ENCODE results near the gene VSX2.
"Not testable (repeated sequence)": the region's sequence is repeated elsewhere in the genome, so short reads cannot be mapped to it uniquely, and the experiment has no call there.

Gene VSX2

DNA sequence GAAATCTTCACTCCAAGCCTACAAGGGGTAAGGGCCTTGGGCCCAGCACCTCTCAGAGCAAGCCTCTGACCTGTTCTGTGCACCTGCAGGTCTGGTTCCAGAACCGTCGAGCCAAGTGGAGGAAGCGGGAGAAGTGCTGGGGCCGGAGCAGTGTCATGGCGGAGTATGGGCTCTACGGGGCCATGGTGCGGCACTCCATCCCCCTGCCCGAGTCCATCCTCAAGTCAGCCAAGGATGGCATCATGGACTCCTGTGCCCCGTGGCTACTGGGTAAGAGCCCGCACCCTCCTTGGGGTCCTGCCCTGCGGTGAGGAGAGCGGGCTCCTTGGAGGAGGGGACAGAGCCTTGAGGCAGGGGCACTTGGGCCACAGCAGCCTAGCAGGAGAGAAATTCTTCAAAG, 20.3 kb downstream of the VSX2 start:
- no peak for DNase-seq (ENCODE audit: low read depth in 2 of 2)

DNA sequence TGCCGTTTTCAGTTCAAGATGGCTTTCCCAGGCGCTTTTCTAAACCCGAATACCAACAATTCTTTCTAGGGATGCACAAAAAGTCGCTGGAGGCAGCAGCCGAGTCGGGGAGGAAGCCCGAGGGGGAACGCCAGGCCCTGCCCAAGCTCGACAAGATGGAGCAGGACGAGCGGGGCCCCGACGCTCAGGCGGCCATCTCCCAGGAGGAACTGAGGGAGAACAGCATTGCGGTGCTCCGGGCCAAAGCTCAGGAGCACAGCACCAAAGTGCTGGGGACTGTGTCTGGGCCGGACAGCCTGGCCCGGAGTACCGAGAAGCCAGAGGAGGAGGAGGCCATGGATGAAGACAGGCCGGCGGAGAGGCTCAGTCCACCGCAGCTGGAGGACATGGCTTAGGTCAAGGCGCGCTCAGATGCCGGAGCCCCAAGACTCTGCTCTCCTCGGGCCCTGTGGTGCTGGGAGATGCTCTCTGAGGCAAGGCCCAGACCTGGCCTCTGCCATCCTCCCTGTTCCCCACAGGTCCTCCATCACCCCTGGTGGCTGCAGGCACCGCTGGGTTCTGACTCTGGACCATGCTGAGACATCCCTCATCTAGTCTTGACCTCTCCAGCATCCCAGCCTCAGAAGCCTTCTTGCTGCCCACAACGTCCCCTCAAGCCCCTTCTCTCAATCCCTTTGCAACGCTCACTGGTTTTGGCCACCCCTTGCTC, 21.4 kb downstream of the VSX2 start:
- no peak for DNase-seq (ENCODE audit: low read depth in 2 of 2)

DNA sequence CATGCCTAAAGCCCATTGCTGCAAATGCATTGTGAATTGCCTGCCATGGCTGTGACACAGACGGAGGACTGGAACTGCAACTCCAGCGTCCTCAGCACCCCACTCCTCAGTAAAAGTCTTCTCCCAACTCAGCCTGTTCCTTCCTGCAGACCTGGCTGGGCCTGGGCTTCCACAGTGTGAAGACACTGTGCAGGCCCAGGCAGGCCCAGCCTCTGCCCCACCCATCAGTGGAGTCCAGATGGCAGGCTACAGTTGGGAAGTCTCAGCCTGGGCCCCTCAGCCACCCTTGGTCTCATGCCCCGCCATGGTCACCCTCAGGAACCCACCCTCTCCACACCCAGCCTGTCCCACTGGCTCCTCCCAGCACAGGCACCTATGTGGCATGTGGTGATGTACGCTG, 22.0 kb downstream of the VSX2 start:
- no peak for DNase-seq (ENCODE audit: low read depth in 2 of 2)

GRCh38 chr14:74262076-74262475, 22.8 kb downstream of the VSX2 start:
- DNase-seq (ENCODE audit: low read depth in 2 of 2): no peak

DNA sequence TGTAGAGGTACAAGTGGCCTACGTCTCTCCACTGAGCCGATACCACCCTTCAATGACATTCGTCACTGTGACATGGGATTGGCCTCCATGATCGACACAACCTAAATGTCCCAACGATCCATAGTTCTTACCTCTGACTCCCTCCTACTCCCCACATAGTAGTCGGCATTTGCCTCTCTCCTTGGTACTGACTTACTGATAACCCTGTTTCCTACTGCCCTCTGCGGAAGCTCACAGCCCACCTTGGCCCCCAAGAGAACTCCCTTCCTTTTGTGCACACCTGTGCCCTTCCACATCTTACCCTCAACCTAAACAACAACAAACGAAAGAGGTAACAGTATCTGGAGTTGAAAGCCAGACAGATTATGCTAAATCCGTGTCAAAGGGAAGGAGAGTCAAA, 23.9 kb downstream of the VSX2 start:
- DNase-seq (ENCODE audit: low read depth in 2 of 2): no peak

DNA sequence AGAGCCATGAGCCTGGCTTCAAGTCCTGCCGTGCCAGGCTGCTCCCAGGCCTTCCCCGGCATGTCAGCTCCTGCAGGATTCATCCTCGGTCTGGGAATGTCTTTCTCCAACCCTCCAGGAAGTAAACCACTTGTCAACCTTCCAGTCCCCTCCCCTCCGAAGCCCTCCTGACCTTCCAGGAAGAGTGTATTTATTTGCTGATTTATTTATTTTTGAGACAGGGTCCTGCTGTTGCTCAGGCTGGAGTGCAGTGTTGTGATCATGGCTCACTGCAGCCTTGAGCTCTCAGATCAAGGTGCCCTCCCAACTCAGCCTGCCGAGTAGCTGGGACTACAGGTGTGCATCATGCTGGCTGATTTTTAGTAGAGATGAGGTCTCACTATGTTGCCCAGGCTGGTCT, 24.7 kb downstream of the VSX2 start:
- no peak for DNase-seq (ENCODE audit: low read depth in 2 of 2)

- no peak for DNase-seq (ENCODE audit: low read depth in 2 of 2)
These were observed 26.2 kb downstream of the VSX2 start for GRCh38 chr14:74265301-74265965.

- no peak for DNase-seq (ENCODE audit: low read depth in 2 of 2)
These were observed 28.3 kb downstream of the VSX2 start for GRCh38 chr14:74267588-74267987.

DNA sequence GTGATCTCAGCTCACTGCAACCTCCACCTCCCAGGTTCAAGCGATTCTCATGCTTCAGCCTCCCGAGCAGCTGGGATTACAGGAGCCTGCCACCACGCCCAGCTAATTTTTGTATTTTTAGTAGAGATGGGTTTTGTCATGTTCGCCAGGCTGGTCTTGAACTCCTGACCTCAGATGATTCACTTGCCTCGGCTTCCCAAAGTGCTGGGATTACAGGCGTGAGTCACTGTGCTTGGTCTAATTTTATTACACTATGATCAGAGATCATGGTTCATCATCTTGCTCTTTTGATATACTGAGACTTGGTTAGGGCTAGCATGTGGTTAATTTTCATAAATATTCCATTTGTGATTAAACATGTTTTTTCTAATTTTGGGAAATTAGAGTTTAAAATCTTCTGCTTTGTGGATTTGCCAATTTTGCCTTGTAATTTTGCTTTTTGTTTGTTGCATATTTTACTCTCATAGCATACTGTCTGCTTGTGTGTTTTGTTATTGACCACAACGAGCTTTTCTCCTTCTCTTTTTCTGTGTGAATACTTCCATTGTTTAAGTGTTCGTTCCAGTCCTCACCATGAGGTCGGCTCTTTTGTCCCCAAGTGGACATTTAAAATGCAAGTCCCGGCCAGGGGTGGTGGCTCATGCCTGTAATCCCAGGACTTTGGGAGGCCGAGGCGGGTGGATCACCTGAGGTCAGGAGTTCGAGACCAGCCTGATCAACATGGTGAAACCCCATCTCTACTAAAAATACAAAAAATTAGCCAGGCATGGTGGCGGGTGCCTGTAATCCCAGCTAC, 31.3 kb downstream of the VSX2 start:
- not testable (repeated sequence) for DNase-seq (ENCODE audit: low read depth in 2 of 2)

DNA sequence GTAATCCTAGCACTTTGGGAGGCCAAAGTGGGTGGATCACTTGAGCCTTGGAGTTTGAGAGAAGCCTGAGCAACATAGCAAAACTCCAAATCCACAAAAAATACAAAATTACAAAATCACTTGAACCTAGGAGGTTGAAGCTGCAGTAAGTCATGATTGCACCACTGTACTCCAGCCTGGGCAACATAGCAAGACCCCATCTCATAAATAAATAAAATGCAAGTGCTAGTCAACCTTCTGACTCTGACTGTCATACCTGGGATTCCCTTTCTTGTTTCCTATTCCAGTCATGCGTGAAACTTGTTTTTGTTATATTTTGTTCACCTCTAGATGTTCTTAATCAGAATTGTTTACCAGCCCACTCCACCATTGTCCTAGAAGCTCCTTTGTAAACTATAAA, 32.1 kb downstream of the VSX2 start:
- no peak for DNase-seq (ENCODE audit: low read depth in 2 of 2)

- DNase-seq (ENCODE audit: low read depth in 2 of 2): no peak
These were observed 36.1 kb downstream of the VSX2 start for GRCh38 chr14:74275241-74275841.

DNA sequence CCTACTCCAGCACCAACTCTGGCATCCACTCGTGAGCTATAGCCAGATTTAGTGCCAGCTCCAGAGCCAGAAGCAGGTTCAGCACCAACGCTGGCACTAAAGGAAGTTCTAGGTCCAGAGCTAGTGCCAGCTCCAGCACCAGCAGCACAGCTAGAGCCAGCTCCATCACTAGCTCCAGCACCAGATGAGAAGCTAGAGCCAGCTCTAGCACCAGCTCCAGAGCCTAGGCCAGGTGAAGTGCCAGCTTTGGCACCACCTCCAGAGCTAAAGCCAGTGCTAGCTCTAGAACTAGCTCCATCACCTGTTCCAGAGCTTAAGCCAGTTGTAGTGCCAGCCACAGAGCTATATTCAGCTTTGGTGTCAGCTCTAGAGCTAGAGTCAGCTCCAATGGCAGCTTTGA, 38.8 kb downstream of the VSX2 start:
- no peak for DNase-seq (ENCODE audit: low read depth in 2 of 2)

DNA sequence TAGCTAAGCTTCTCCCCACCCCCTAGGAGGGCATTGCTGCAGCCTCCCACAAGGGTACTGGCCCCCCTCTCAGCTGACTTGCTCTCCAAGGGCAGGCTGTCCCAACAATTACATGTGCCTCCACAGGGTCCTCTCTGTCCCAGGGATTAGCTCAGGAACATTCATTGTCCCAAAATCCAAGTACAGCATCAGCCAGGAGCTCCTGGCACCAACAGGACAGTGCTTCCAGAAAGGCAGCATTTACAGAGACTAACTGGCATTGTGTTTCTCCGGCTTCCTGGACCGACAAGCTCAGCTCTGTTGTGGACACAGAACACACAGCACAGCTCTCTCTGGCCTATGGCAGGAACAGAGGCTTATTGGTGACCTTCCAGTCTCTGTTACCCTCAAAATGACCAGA, 41.8 kb downstream of the VSX2 start:
- DNase-seq (ENCODE audit: low read depth in 2 of 2): no peak

- no peak for DNase-seq (ENCODE audit: low read depth in 2 of 2)
These were observed 47.5 kb downstream of the VSX2 start for GRCh38 chr14:74286736-74287135.

GRCh38 chr14:74289801-74290200, 50.6 kb downstream of the VSX2 start:
- DNase-seq (ENCODE audit: low read depth in 2 of 2): no peak

DNA sequence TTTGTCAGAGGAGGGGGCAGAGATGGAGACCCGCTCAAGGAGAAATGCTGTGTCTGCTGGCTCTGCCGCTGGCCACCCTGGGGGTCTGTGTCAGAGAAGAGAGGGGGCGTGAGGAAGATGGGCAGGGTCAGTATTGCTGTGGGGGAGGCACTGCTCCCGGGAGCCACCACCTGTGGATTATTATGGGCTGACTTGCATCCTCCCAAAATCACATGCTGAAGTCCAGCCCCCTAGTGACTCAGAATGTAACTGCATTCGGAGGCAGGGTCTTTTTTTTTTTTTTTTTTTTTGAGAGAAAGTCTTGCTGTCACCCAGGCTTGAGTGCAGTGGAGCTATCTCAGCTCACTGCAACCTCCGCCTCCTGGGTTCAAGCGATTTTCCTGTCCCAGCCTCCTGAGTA, 51.2 kb downstream of the VSX2 start:
- DNase-seq (ENCODE audit: low read depth in 2 of 2): no peak

- DNase-seq (ENCODE audit: low read depth in 2 of 2): no peak
These were observed 52.8 kb downstream of the VSX2 start for GRCh38 chr14:74292061-74292460.

DNA sequence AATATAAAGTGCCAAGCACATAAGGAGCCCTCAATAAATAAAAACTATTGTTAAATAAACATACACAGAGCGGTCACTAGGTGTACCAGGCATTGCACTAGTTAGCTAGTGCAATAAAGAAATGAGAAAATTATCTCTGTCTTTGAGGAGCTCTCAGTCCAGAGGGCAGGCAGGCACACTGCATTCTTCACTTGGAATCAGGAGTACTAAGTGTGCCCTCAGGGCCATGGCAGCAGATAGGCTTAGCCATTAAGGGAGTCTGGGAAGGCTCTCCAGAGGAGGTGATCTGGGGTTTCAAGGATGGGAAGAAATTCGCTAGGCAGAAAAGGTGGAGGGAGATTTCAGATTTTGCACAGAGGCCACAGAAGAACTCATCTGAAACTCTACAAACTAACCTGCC, 54.4 kb downstream of the VSX2 start:
- DNase-seq (ENCODE audit: low read depth in 2 of 2): no peak

- DNase-seq (ENCODE audit: low read depth in 2 of 2): no peak
These were observed 56.8 kb downstream of the VSX2 start for GRCh38 chr14:74296037-74296467.

- no peak for DNase-seq (ENCODE audit: low read depth in 2 of 2)
These were observed 58.7 kb downstream of the VSX2 start for GRCh38 chr14:74297986-74298385.

DNA sequence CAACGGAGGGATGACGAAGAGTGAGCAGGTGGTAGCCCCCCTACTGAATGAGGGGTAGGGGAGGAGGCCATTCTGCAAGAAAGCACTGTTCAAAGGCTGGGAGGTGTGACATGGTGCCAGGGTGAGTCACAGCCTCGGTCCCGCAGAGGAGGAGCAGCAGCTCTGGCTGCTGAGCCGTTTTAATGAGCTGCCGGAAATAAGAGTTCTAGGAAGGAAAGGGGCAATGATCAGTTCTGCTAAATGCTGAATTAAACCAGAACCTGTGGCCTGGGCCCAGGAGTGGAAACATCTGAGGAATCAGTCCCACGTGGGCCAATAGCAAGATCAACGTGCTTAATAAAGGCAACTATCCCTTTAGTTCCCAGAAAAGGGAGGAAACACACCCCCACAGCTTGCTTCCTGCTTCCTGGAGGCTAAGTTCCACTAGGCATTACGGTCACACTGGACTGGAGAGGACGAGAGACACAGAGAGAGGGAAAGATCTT, 59.9 kb downstream of the VSX2 start:
- no peak for DNase-seq (ENCODE audit: low read depth in 2 of 2)

DNA sequence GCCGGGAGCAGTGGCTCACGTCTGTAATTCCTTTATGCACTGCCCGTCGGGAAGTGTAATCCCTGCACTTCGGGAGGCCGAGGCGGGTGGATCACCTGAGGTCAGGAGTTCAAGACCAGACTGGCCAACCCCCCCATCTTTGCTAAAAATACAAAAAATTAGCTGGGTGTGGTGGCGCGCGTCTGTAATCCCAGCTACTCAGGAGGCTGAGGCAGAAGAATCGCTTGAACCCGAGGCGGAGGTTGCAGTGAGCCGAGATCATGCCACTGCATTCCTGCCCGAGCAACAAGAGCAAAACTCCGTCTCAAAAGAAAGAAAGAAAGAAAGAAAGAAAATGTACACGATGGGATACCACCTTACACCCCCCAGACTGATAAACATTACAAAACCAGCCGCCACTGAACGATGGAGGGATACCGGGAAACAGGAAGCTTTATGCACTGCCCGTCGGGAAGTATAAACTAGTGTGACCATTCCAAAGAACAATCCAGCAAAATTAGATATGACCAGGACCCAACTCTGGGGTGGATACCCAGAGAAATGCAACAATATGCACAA, 62.4 kb downstream of the VSX2 start:
- no peak for DNase-seq (ENCODE audit: low read depth in 2 of 2)
